Activated T-helper 17 cell treated with anti-CD3 and anti-CD28 coated beads, Interleukin-2, amount 50 U/mL, for 72 hours (primary cell): Measurements from ENCODE around the gene RALGPS1. TPM values are rescaled to one million over a fixed set of nuclear protein-coding genes. Genes with fewer than 3 reads are reported as not detected.
A peak's percentile ranks its signal among the peaks of the same experiment; 100 is the strongest.

Experiments used
- ATAC-seq: fragments of 150-1000 bp; cut with Tn5 transposase; replicated peaks from 2 replicates; pipeline ENCODE4 v1.10.0; 2021; ENCODE audit warnings: mild to moderate bottlenecking, moderate library complexity
- H3K27ac Mint-ChIP-seq: one replicate; pipeline ENCODE4 v1.8.0; 2022; ENCODE audit warnings: mixed read lengths
- H3K27me3 Mint-ChIP-seq: one replicate; pipeline ENCODE4 v1.8.0; 2022; ENCODE audit warnings: mixed read lengths
- H3K36me3 Mint-ChIP-seq: one replicate; pipeline ENCODE4 v1.8.0; 2022; ENCODE audit warnings: low read depth, mild to moderate bottlenecking, mixed read lengths
- H3K4me1 Mint-ChIP-seq: one replicate; pipeline ENCODE4 v1.8.0; 2022; ENCODE audit warnings: mixed read lengths
- H3K4me3 Mint-ChIP-seq: one replicate; pipeline ENCODE4 v1.8.0; 2022; ENCODE audit warnings: mild to moderate bottlenecking, mixed read lengths
- H3K9me3 Mint-ChIP-seq: one replicate; pipeline ENCODE4 v1.8.0; 2022; ENCODE audit warnings: mixed read lengths
- total RNA-seq, 2 donors: library from RNA; stranded (reverse); gene quantifications; one replicate each; pipeline ENCODE4 v1.2.3, GENCODE V29; 2022

RALGPS1 gene
- 1 to 10 TPM; 2.3 to 3.4 TPM for total RNA-seq

- Mint-ChIP-seq H3K27ac (no peak within 1 kb of the TSS), H3K36me3 (no peaks in the 10 kb centered on the region), H3K9me3 (no peaks in the 10 kb centered on the region), H3K4me3 (peak within 1 kb of the TSS; percentile 70), H3K4me1 (no peaks in the 10 kb centered on the region), H3K27me3 (peaks cover 11% of the 10 kb centered on the region)
- peak; percentile 99 for ATAC-seq
Measured at GRCh38 chr9:126914458-126915280, at the start of gene RALGPS1. Gene RALGPS1, plus strand, starts transcription at chr9:126914782. Its CDS starts 47,508 bp downstream, at chr9:126962290.

GRCh38 chr9:126869368-126869767 is 45.2 kb upstream of the RALGPS1 start:
- H3K27ac Mint-ChIP-seq = no peak overlapping the region
- no peak for ATAC-seq
- H3K36me3 Mint-ChIP-seq = peaks cover 39% of the 10 kb centered on the region
- H3K9me3 Mint-ChIP-seq = no peaks in the 10 kb centered on the region
- H3K27me3 Mint-ChIP-seq = no peaks in the 10 kb centered on the region
- H3K4me1 Mint-ChIP-seq = peaks cover 15% of the 10 kb centered on the region
- H3K4me3 Mint-ChIP-seq = no peak overlapping the region

- H3K4me3 Mint-ChIP-seq = no peak overlapping the region
- no peaks in the 10 kb centered on the region for H3K9me3 Mint-ChIP-seq
- peaks cover 13% of the 10 kb centered on the region for H3K36me3 Mint-ChIP-seq
- H3K27me3 Mint-ChIP-seq = no peaks in the 10 kb centered on the region
- no peak overlapping the region for H3K27ac Mint-ChIP-seq
- peak; percentile 37 for ATAC-seq
- H3K4me1 Mint-ChIP-seq = peaks cover 21% of the 10 kb centered on the region
Measured at GRCh38 chr9:126872516-126872915, 42.1 kb upstream of the RALGPS1 start.

- no peaks in the 10 kb centered on the region for H3K27me3 Mint-ChIP-seq
- no peak for ATAC-seq
- H3K27ac Mint-ChIP-seq = no peak overlapping the region
- peaks cover 10% of the 10 kb centered on the region for H3K36me3 Mint-ChIP-seq
- no peak overlapping the region for H3K4me3 Mint-ChIP-seq
- H3K4me1 Mint-ChIP-seq = peaks cover 17% of the 10 kb centered on the region
- no peaks in the 10 kb centered on the region for H3K9me3 Mint-ChIP-seq
Measured at GRCh38 chr9:126874546-126875314, 39.9 kb upstream of the RALGPS1 start.

DNA sequence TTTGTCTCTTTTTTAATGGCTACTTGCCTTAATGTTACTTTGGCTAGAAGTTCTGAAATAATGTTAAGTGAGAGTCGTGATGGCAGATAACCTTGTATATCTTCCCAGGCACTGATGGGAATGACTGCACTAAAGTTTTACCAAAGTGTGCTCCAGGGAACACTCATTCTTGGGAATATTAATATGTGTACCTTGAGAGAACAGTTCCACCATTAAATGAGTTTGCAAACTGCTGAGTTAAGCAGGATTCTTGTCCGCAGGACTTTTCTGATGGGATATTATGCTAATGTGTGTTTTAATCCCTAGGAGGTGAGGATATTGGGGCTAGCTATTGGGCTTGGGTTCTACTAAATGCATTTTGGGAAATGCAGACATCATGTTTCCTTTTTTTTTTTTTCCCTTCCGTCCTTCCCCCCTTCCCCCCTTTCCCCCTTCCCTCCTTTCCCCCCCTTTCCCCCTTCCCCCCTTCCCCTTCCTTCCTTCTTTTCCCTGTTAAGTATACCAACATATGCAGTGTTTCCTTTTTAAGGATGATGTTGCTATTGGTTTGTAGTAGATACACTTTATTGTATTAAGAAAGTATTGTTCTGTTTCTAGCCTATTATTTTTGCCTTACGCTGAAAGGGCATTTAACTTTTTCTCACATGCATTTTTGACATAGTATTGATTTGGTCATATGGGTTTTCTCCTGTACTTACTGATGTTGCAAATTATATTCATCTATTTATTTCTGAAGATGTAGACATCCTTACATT is 38.6 kb upstream of the RALGPS1 start:
- Mint-ChIP-seq H3K4me3 (no peak overlapping the region), H3K4me1 (peaks cover 17% of the 10 kb centered on the region), H3K9me3 (no peaks in the 10 kb centered on the region), H3K27ac (peak overlapping the region; percentile 24), H3K36me3 (peaks cover 22% of the 10 kb centered on the region), H3K27me3 (no peaks in the 10 kb centered on the region)
- ATAC-seq = no peak

GRCh38 chr9:126876531-126876930 is 38.1 kb upstream of the RALGPS1 start:
- Mint-ChIP-seq H3K4me3 (no peak overlapping the region), H3K9me3 (no peaks in the 10 kb centered on the region), H3K27ac (peak overlapping the region; percentile 31), H3K36me3 (peaks cover 25% of the 10 kb centered on the region), H3K4me1 (peaks cover 17% of the 10 kb centered on the region), H3K27me3 (no peaks in the 10 kb centered on the region)
- no peak for ATAC-seq

DNA sequence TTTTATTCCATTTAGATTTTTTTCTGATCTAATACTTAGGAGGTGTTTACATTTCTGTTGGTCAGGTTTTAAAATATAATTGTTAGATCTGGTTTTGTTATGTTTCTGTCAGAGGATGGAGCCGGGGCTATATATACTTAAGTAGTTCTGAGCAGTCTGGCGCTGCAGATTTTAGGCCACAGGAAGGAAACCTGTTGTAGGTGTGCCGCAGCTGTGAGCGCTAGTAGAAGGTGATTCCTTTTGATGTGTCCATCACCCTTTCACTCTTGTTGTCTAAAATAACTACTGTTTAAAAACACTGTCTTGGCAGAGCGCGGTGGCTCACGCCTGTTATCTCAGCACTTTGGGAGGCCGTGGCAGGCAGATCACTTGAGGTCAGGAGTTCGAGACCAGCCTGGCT is 37.2 kb upstream of the RALGPS1 start:
- peaks cover 34% of the 10 kb centered on the region for H3K36me3 Mint-ChIP-seq
- H3K4me1 Mint-ChIP-seq = peaks cover 13% of the 10 kb centered on the region
- no peaks in the 10 kb centered on the region for H3K27me3 Mint-ChIP-seq
- peak overlapping the region; percentile 31 for H3K27ac Mint-ChIP-seq
- H3K4me3 Mint-ChIP-seq = no peak overlapping the region
- H3K9me3 Mint-ChIP-seq = no peaks in the 10 kb centered on the region
- ATAC-seq = no peak

GRCh38 chr9:126879288-126879687 is 35.3 kb upstream of the RALGPS1 start:
- H3K4me1 Mint-ChIP-seq = peaks cover 9% of the 10 kb centered on the region
- H3K36me3 Mint-ChIP-seq = peaks cover 35% of the 10 kb centered on the region
- H3K4me3 Mint-ChIP-seq = no peak overlapping the region
- no peaks in the 10 kb centered on the region for H3K27me3 Mint-ChIP-seq
- ATAC-seq = no peak
- H3K9me3 Mint-ChIP-seq = no peaks in the 10 kb centered on the region
- no peak overlapping the region for H3K27ac Mint-ChIP-seq

DNA sequence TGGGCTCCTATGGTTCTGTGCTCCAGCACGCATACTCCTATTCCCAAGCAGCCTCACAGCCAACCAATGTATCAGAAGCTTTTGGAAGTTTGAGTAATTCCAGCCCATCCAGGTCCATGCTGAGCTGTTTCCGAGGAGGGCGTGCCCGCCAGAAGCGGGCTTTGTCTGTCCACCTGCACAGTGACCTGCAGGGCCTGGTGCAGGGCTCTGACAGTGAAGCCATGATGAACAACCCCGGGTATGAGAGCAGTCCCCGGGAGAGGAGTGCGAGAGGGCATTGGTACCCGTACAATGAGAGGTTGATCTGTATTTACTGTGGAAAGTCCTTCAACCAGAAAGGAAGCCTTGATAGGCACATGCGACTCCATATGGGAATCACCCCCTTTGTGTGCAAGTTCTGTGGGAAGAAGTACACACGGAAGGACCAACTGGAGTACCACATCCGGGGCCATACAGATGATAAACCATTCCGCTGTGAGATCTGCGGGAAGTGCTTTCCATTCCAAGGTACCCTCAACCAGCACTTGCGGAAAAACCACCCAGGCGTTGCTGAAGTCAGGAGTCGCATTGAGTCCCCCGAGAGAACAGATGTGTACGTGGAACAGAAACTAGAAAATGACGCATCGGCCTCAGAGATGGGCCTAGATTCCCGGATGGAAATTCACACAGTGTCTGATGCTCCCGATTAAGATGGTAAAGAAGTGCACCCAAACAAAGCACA is 34.2 kb upstream of the RALGPS1 start:
- no peak overlapping the region for H3K27ac Mint-ChIP-seq
- peaks cover 5% of the 10 kb centered on the region for H3K4me1 Mint-ChIP-seq
- H3K36me3 Mint-ChIP-seq = peaks cover 35% of the 10 kb centered on the region
- no peak for ATAC-seq
- H3K27me3 Mint-ChIP-seq = no peaks in the 10 kb centered on the region
- H3K4me3 Mint-ChIP-seq = no peak overlapping the region
- H3K9me3 Mint-ChIP-seq = no peaks in the 10 kb centered on the region

DNA sequence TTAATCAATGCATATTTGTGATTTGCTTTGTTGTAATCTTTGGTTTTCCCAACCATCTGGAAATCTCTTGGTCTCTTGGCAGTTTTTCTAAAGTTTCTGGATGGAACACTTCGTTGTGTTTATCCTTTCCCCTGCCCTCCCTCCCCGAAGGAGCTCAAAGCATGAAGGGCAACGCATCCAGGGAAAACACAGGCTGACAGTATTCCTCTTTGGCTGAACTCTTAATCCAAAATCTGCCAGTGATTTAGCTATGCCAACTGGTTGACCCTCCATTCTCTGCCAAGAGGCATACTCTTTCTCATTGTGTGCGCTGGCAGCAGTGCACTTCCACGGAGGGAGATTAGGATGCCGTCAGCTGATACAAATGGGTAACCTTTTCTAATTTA is 33.6 kb upstream of the RALGPS1 start:
- Mint-ChIP-seq H3K4me1 (peaks cover 5% of the 10 kb centered on the region), H3K36me3 (peaks cover 35% of the 10 kb centered on the region)

GRCh38 chr9:126882746-126883145 is 31.8 kb upstream of the RALGPS1 start:
- no peak for ATAC-seq
- no peaks in the 10 kb centered on the region for H3K4me1 Mint-ChIP-seq
- H3K27ac Mint-ChIP-seq = no peak overlapping the region
- no peak overlapping the region for H3K4me3 Mint-ChIP-seq
- no peaks in the 10 kb centered on the region for H3K27me3 Mint-ChIP-seq
- no peaks in the 10 kb centered on the region for H3K9me3 Mint-ChIP-seq
- H3K36me3 Mint-ChIP-seq = peaks cover 35% of the 10 kb centered on the region

More for the DNA sequence above, 33.6 kb upstream of the RALGPS1 start:
- Mint-ChIP-seq H3K27ac (no peak overlapping the region), H3K4me3 (no peak overlapping the region), H3K27me3 (no peaks in the 10 kb centered on the region), H3K9me3 (no peaks in the 10 kb centered on the region)
- no peak for ATAC-seq

GRCh38 chr9:126883636-126884035 is 30.9 kb upstream of the RALGPS1 start:
- no peak overlapping the region for H3K27ac Mint-ChIP-seq
- H3K27me3 Mint-ChIP-seq = no peaks in the 10 kb centered on the region
- peaks cover 35% of the 10 kb centered on the region for H3K36me3 Mint-ChIP-seq
- H3K4me1 Mint-ChIP-seq = no peaks in the 10 kb centered on the region
- H3K4me3 Mint-ChIP-seq = no peak overlapping the region
- ATAC-seq = no peak
- H3K9me3 Mint-ChIP-seq = no peaks in the 10 kb centered on the region

DNA sequence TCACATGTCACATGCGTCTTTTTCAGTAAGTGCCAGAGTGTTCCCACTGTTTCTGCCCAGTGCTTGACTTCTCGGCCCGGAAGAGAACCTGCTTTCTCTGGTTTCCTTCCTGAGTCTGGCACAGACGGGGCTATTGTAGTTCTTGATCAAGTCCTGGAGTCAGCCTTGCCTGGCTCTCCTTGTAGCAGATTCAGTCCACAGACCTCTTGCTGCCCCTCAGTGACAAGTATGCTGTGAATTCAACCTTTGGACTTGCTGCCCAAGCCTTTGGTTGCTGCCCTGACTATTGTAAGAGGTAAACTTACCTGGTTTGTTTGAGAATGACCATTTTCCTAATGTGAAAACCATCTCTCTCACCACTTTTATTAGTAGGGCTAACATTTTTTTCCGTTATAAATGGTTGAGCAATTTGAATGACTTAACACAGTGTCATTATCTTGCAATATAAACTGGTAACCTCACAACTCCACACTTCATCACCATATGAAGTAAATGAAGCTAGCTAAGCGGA is 29.4 kb upstream of the RALGPS1 start:
- Mint-ChIP-seq H3K4me1 (no peaks in the 10 kb centered on the region), H3K9me3 (no peaks in the 10 kb centered on the region), H3K27ac (no peak overlapping the region), H3K4me3 (no peak overlapping the region), H3K36me3 (peaks cover 20% of the 10 kb centered on the region), H3K27me3 (no peaks in the 10 kb centered on the region)
- no peak for ATAC-seq
